ENCODE measurements around the gene CACNA1H.

The CACNA1H gene

GRCh38 chr16:1171001-1171400, 18.1 kb downstream of the CACNA1H start:
- FAIRE-seq, result no peak
- DNase-seq (ENCODE audit: extremely low spot score, insufficient read length, low read depth), result no peak

DNA sequence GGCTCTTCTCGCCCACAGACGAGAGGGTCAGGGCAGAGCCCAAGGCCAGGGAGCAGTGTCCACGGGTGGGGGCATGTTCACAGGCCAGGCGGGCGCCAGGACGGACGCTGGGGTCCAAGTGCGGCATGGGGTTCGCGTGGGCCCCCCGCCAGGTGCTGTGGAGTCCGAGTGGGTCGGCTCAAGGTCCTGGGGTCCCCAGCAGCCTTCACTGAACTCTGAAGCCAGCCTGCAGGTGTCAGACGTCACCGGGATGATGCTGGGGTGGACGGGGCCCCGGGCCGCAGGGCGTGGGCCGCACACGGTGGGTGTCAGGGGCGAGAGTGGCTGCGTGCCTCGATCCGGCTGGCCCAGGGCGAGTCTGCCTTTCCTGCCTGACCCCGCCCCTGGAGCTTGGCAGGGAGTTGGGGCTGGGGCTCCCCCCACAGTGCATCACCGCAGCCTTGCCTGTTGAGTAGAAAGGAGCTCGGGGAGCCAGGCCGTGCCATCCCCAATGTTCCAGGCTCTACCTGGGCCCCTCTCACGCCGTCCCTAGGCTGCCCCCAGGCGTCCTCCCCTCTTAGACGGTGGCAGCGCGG, 19.0 kb downstream of the CACNA1H start:
- no peak for DNase-seq (ENCODE audit: extremely low spot score, insufficient read length, low read depth)
- FAIRE-seq, result no peak

DNA sequence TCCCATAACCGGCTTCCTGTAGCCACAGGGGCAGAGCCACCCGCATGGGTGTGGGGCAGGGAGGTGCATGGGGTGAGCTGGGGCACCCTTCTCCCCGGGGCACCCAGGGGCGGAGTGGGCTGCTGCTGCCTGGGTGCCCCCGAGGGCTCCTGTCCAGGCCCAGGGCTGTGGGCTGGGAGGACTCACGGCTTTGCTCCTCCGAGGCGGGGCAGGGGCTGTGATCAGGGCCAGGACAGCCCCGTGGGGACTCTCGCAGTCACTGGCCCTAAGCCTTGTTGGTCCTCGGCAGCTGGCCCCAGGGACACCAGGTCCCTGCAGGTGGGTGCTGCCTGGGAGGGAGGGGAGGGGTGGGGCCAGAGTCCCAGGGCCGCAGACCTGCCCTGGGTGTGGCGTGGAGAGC, 19.7 kb downstream of the CACNA1H start:
- DNase-seq (ENCODE audit: extremely low spot score, insufficient read length, low read depth) (no peak), FAIRE-seq (no peak)

GRCh38 chr16:1173788-1174451, 21.0 kb downstream of the CACNA1H start:
- FAIRE-seq, result no peak
- DNase-seq (ENCODE audit: extremely low spot score, insufficient read length, low read depth), result no peak

DNA sequence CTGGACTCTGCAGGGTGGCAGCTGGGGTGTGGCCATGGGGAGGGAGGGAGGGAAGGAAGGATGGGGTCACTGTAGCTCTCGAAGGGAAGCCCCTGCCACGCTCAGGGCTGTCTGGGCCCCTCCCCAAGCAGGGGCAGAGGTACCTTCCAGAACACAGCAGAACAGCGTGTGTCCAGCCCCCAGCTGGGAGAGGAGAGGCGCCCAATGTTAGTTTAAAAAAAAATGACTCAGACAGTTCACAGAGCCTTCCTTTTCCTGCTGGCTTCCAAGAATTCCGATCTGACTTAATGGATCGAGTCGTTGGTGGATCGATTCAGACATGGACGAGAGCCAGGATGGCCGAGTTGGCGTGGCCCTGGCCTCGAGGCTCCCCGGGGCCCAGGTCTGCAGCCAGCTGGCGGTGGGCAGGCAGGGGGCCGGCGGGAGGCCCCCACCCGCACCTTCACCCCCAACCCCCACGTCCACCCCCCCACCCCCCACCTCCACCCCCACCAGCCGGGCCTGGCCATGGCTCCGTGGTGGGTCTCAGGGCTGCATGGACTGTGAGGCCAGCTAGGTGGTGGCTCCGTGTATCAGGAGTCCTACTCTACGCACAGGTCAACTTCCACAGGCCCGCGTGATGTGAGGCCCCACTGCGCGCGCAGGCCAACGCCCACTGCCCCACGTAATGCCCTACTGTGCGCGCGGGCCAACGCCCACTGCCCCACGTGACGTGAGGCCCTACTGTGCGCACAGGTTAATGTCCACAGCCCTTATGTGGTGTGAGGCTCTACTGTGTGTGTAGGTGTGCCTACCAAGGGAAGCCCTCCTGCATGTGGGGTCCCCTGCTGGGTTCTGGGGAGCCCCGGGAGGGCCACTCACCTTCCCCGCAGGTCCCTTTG, 21.8 kb downstream of the CACNA1H start:
- FAIRE-seq (no peak), DNase-seq (ENCODE audit: extremely low spot score, insufficient read length, low read depth) (no peak)

GRCh38 chr16:1175566-1176279, 22.8 kb downstream of the CACNA1H start:
- DNase-seq (ENCODE audit: extremely low spot score, insufficient read length, low read depth) (no peak), FAIRE-seq (no peak)

- FAIRE-seq, result no peak
- DNase-seq (ENCODE audit: extremely low spot score, insufficient read length, low read depth), result no peak
Observed at GRCh38 chr16:1176280-1176897, 23.5 kb downstream of the CACNA1H start.

- no peak for FAIRE-seq
- DNase-seq (ENCODE audit: extremely low spot score, insufficient read length, low read depth), result no peak
Observed at GRCh38 chr16:1177053-1177452, 24.1 kb downstream of the CACNA1H start.

DNA sequence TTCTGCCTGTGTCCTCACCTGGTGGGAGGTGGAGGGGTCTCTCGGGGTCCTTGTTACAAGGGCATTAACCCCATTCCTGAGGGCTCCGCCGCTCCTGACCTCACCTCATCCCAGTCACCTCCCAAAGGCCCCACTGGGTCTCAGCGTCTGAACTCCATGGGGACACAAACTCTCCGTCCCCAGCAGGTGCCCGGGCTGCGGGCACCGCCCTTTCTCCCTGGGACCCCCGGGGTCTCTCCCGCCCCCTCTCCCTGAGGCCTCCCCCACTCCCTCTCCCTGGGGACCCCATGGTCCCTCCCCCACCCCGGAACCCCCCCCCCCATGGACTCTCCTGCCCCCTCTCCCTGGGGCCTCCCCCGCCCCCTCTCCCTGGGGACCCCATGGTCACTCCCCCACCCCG, 24.8 kb downstream of the CACNA1H start:
- DNase-seq (ENCODE audit: extremely low spot score, insufficient read length, low read depth) (no peak), FAIRE-seq (no peak)

- FAIRE-seq, result no peak
- DNase-seq (ENCODE audit: extremely low spot score, insufficient read length, low read depth), result no peak
Observed at GRCh38 chr16:1178295-1178910, 25.5 kb downstream of the CACNA1H start.

DNA sequence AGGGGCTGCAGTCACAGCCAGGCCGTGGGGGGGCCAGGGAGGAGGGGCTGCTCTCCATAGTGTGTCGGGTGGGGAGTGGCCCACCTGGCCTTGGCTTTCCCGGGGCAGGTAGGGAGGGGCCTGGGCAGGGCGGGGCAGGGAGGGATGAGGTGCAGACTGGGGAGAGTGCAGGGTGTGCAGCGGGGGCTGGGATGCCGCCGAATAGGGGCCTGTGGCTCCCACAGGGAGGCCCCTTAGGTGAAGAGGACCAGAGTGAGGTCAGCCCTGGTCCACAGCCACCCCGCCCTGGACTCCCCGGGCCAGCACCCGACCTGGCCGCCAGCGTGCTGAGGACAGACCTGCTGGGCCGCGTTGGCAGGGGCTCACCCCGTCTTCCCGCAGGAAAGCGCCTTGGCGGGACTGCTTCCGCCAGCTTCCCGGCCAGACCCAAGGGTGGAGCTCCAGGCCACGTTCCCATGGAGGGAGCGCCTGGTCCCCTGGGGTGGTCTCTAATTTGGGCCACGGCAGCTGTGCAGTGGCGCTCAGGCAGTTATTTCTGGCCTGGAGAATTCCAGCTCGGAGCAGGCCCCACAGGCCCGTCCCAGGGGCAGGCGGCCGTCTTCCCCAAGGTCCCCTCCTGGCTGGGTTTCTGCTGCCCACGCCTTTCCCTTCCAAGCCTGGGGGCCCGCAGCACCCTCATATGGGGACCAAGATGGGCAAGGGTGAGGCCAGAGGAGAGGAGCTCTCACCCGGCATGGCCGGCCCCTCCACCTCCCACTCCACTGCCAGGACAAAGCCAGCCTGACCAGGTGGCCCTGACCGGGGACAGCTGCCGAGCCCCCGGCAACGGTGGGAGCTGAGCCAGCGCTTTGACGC, 27.9 kb downstream of the CACNA1H start:
- DNase-seq (ENCODE audit: extremely low spot score, insufficient read length, low read depth), result no peak
- FAIRE-seq, result no peak

GRCh38 chr16:1181404-1182315, 28.8 kb downstream of the CACNA1H start:
- DNase-seq (ENCODE audit: extremely low spot score, insufficient read length, low read depth) (no peak), FAIRE-seq (no peak)

- DNase-seq (ENCODE audit: extremely low spot score, insufficient read length, low read depth) (no peak), FAIRE-seq (no peak)
Observed at GRCh38 chr16:1182316-1182671, 29.4 kb downstream of the CACNA1H start.

- DNase-seq (ENCODE audit: extremely low spot score, insufficient read length, low read depth) (no peak), FAIRE-seq (no peak)
Observed at GRCh38 chr16:1182950-1183907, 30.3 kb downstream of the CACNA1H start.

DNA sequence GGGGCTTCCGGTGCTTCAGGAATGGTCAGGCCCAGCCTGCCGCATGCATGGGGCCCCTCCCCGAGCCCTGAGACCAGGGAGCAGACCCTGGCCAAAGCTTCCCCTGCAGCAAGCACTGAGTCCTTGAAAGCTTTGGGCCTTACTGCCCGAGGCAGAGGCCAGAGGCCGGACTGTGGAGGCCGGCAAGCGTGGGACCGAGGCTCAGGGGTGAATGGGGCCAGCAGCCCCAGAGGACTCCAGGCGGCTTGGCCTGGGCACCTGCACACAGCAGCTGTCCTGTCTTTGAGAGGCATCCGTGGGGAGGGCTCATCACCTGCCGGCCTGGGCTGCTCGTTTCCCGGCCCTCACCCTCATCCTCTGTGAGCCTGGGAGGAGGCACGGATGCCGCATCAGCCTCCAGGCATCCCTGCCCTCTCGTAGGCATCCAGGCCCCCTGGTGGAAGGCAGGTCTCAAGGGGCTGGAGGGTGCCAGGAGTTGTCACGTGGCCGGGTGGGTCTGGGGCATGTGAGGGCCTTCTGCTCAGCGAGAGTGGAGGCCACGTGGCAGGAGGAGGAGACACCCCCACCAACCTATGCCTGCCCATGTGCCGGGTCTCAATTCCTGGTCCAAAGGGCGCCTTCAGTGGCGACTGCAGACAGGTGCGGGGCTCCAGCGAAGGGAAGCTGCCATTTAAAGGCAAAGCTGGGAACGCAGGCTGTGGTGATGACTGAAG, 31.4 kb downstream of the CACNA1H start:
- FAIRE-seq (no peak), DNase-seq (ENCODE audit: extremely low spot score, insufficient read length, low read depth) (no peak)

DNA sequence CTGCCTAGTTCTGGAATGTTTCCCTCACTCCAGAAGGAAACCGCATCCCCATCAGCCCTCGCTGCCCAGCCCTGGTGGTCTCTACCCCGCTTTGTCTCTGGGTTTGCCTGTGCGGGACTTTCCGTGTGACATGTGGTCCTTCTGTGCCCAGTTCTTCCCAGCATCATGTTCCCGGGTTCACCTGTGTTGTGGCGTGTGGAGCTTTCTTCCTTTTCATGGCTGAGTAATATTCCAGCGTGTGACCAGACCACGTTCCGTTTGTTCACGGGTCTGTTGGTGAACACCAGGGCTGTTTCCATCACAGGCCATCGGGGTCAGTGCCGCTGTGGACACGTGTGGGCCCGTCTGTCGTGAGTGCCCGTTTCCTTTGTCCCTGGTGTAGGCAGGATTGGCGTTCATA, 32.1 kb downstream of the CACNA1H start:
- DNase-seq (ENCODE audit: extremely low spot score, insufficient read length, low read depth) (no peak), FAIRE-seq (no peak)

Measured in GM18507 (cell line).